NCI-H524 treated with DMSO at 0.1 percent for 48 hours (cell line): ENCODE measurements around the gene WNT5A.

ENCODE experiments used
- DNase-seq: peaks from one replicate; lab custom pipeline; 2025; lab: John Stamatoyannopoulos, UW

Gene WNT5A

GRCh38 chr3:55446850-55447249 is 40.3 kb downstream of the WNT5A start:
- DNase-seq = no peak

GRCh38 chr3:55445551-55445950 is 41.6 kb downstream of the WNT5A start:
- DNase-seq = no peak

GRCh38 chr3:55443346-55443745 is 43.8 kb downstream of the WNT5A start:
- no peak for DNase-seq

GRCh38 chr3:55442861-55443260 is 44.2 kb downstream of the WNT5A start:
- no peak for DNase-seq

GRCh38 chr3:55441499-55441898 is 45.6 kb downstream of the WNT5A start:
- DNase-seq = no peak

- DNase-seq = no peak
Measured at GRCh38 chr3:55440104-55440708, 46.9 kb downstream of the WNT5A start.

- peak; percentile 21 for DNase-seq
Measured at GRCh38 chr3:55439657-55440056, 47.4 kb downstream of the WNT5A start.

- no peak for DNase-seq
Measured at GRCh38 chr3:55436644-55437043, 50.5 kb downstream of the WNT5A start.

- no peak for DNase-seq
Measured at GRCh38 chr3:55435491-55435890, 51.6 kb downstream of the WNT5A start.

- DNase-seq = peak; percentile 2
Measured at GRCh38 chr3:55434789-55435188, 52.3 kb downstream of the WNT5A start.

- DNase-seq = no peak
Measured at GRCh38 chr3:55431041-55431440, 56.1 kb downstream of the WNT5A start.

GRCh38 chr3:55427739-55428138 is 59.4 kb downstream of the WNT5A start:
- no peak for DNase-seq

GRCh38 chr3:55426486-55426885 is 60.6 kb downstream of the WNT5A start:
- DNase-seq = no peak

- DNase-seq = no peak
Measured at GRCh38 chr3:55423782-55424181, 63.3 kb downstream of the WNT5A start.

GRCh38 chr3:55417211-55417610 is 69.9 kb downstream of the WNT5A start:
- no peak for DNase-seq

- no peak for DNase-seq
Measured at GRCh38 chr3:55416331-55416821, 70.7 kb downstream of the WNT5A start.
